ENCODE results near the gene ADO.

ADO gene

DNA sequence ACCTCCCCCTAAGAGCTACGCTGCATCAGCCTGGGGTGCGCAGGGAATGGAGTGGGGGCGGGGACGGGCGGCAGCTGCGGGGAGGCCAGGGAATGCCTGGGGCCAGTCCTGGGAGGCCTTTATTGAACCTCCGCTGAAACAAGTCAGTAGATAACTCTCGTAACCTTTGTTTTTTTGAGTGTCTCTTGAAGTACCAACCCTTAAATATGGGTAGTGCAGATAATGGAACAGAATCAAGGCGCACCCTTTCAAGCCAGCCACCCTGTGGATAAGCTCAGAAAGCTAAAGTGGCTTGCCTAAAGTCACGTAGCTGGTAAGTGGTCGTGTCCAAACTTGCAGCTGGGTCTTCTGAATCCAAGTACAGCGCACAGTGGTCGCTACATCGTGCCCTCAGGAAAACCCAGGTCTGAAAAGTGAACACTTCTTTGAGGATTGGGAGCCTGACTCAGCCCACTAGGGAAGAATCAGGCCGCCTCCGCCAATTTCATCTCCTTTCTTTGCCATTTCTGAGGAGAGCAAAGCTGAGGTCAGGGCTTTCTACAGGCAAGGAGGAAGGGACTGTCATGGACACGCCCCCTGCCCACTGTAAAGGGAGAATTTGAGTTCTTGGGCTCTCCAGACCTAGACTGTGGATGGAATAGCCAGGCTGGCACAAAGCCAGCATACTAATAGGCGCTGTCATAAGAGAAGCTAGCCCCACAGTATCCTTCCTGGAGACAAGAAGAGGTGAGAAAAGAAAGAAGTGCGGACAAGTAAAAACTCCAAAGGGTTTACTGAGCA is 14.8 kb downstream of the ADO start:
- DNase-seq, result no peak

DNA sequence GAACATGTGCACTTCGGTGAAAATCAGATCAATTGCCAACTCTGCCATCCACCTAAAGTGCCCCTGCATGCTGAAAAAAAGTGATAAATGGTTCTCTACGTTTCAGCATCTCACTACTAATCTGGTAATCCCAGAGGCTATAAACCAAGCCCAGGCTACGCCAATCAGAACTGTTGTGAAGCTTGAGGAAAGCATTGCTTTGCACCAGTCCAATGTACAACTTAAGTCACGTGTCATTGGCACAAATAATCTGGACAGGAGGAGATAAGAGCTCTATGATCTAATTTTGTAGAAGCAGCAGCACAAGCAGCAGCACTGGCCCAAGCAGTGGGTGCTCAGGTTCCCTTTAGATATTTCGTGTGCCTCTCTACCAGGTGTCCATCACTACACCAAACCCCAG is 16.1 kb downstream of the ADO start:
- no peak for DNase-seq

DNA sequence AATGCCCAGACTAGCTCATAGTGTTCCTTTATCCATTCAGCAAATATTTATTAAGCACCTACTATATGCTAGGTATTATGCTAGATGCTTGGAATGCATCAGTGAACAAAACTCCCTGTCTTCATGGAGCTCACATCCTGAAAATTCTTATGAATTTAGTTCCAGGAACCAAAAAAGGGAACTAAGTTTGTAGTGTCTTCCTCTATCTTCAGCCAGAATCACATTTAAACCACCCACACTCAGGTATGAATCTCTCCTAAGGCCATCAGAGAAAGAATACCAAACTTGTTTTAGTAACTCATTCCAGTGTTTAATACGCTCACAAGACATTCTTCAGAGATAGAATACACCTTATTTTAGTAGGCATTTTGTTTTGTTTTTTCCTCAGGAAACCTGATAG is 21.8 kb downstream of the ADO start:
- DNase-seq, result no peak

DNA sequence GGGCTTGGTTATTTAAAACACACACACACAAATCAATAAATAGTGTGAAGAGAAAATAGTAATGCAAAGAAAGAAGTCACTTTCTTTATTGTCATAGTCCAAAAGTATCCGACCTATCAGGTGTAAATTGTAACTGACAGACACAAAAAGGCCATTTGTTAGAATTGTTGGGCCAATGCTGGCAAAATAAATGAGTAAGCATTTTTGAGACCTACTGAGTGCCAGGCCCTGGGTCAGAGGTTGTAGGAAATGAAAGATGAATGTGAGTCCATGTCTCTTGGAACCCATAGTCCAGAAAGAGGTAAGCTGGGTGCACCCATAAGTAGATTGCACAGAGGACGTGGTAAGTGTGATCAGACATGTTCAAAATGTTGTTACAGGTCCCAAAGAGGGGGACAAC is 25.1 kb downstream of the ADO start:
- no peak for DNase-seq

DNA sequence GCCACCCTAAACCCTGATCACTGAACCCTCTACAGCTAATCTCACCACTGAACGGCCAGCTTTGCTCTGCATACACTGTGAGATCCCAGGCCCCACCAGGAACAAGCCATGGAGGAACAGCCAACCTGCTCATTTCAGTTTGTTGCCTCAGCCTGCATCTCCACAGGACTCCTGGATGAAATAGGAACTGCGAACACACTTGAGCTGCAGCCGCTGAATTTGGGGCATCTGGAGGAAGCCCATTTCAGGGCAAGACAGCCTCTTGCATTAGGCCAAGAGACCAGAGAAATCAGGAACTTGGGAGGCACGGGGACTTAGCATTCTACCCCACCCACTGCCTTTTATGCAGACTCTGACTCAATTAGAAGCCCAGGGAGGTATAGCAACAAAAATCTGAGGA is 26.2 kb downstream of the ADO start:
- no peak for DNase-seq

DNA sequence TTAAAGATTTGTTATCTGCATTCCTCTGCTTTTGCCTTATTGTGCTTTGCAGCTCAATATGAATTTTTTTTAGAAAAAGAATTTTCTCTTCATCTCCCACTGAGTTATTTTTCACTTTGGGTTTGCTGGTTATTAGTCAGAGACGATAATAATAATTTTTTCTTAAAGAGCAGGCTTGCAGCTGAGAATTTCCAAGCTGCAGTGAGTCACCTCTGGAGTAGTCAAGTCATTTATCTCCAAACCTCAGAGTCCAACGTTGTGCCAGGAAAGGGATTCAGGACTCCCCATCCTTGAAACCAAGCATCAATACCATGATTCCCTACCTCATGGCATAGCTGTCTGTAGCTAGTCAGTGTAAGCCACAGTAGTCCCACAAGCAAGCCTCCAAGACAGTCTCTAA is 26.8 kb downstream of the ADO start:
- DNase-seq, result no peak

GRCh38 chr10:62839590-62839989 is 35.1 kb downstream of the ADO start:
- no peak for DNase-seq

GRCh38 chr10:62842983-62843382 is 38.5 kb downstream of the ADO start:
- no peak for DNase-seq

GRCh38 chr10:62843600-62843999 is 39.1 kb downstream of the ADO start:
- DNase-seq, result no peak

GRCh38 chr10:62844280-62845011 is 39.9 kb downstream of the ADO start:
- no peak for DNase-seq

DNA sequence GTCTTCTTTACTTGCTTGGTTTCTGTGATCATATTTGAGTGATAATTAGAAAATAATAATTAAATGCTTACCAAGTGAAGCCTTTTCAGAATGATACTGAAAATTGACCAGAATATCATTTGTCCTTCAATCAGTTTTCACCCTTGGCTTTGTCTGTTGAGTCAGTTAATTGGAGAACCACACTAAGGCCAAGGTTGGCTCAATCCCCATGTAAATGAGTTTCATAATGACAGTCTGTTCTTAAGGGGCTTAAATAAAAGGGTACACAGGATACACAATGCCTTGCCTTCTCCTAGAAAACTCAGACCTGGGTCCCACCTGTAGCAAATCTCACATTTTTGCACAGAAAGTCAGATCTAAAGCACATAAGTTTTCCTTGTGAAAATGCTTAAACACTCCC is 42.9 kb downstream of the ADO start:
- no peak for DNase-seq

DNA sequence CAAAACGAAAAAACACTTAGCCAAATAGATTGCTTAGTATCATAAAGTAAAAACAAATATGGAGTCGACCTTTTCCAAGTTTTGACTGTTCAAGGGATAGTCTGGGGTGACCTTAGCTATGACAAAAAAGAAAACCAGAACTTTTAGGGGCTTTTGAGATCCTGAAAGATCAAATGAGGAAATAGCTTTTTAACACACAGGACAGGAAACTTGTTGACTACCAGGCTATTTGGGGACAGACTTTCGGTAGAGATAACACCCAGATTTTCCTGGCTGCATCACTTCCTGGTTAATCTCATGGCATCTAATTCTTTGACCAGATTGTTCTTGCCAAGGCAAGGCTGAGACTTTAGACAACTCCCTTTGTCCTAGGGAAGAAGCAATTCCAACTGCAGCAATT is 46.1 kb downstream of the ADO start:
- no peak for DNase-seq

DNA sequence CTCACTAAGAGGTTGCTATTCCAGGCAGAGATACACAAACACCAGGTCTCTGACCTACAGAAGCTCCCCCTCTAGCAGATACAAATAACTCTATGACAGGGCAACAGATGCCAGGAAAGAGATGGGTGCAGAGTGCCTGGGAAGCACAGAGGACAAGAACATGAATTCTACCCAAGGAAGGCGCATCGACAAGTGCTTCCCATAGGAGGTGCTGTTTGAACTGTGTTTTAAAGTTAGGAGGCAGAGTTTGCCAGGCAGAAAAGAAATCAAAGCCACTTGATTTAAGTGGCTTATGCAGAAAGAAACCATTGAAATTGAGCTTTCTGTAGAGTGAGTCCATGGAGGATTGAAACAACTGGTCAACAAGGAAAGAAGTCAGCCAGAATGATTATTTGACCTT is 46.9 kb downstream of the ADO start:
- no peak for DNase-seq

DNA sequence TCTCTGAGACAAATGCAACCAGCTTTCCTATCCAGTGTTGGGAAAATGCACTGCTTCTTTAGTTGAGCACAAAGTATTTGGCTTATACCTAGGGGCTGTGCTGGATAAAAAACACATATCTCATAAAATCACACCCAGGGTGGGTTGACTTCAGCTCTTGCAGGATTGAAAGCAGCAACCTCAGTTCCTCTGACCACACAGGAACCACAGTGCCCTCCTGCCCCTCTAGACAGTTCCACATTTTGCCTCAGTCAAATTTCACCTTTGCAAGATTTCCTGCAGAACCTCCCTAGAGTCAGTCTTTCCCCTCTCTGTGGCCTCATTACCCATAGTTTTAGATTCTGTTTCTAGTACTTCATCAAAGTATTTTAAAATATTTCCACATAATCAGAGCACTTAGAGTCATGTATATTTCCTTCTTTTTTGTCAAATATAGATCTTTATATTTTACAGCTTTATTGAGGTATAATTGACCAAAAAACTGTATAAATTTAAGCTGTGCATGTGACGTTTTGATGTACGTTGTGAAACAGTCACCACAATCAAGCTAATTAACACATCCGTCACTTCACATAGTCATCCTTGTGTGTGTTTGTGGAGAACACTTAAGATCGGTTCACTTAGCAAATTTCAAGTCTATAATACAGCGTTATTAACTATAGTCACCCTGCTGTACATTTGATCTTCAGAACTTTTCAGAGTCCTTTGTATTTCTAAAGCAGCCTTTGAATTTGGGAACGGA is 48.6 kb downstream of the ADO start:
- DNase-seq, result no peak

- DNase-seq, result no peak
Observed at GRCh38 chr10:62853710-62854109, 49.2 kb downstream of the ADO start.

DNA sequence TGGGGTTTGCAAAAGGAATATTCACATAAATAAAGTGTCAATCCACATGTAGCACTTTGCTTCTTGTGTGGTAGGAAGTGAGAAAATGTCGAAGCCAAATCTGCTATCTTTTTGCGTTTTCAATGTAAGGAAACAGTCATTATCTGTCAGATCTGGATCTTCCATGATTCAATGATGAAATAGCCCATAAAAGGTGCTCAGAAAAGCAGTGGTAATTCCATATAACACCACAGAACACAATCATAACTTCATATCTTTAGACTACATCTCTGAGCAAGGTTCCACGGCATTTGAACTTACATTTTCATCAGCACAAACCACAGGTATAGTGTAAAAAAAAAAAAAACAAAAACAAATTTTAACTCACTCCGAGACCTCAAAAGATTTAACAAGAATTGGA is 51.5 kb downstream of the ADO start:
- DNase-seq, result no peak

All from NCI-H1092 (cell line).